ENCODE data around the gene CATSPER3.

DNA sequence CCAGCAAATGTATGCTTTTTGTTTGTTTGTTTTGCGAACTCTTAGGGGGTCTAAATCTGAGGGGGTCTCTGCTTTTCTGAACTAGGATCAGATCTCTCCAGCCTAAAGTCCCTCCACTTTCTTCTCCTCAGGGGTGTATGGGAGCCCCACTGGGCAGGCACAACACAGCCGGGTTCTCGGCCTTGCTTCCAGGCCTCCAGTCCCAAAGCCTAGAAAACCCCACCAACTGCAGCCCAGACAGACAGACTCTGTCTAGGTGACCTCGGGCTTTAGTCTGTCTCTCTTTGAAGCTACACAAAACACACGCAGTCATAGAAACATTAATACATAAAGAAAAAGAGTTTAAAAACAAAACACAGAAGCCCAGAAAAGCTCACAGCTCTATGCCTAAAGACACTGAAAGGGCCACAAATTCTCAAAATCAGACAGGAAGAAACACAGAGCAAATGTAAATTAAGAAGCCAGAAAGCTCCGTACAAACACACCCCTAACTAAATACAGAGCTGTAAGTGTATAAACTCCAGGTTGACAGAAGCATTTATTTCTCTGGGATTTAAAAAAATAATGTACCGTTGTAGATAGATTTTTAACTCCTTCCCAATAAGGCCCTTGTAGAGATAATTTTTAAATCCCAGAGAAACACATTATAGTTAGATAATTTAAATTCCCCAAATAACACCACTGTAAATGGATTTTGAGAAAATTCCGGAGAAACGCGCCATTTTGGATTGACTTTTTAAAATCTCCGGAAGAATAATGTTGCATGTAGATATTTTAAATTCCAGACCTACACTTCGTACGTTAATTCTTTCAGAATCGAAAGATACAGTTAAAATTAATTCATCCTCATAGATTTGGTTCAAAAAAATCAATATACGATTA lies 64.3 kb downstream of the CATSPER3 start:
- no peak for TF ChIP-seq CTCF (IDR thresholded peaks at IDR 0.05)
- no peak for TF ChIP-seq POLR2A (IDR thresholded peaks at IDR 0.05)
- TF ChIP-seq POLR2AphosphoS5 (IDR thresholded peaks at IDR 0.05), result peak in 2 of 4 donors; percentile 52 to 64
